CD8-positive, alpha-beta memory T cell (primary cell): ENCODE data around the gene SCN3A. TPM values are rescaled to one million over a fixed set of nuclear protein-coding genes. Genes with fewer than 3 reads are reported as not detected.

Experiments
- CTCF ChIA-PET: fragments of 350-600 bp; sonication (Branson Sonifier 250); formaldehyde crosslinking; loops from one replicate; lab custom pipeline; 2021; ENCODE audit warnings: antibody characterized with exemption; lab: Charles Lee
- POLR2A ChIA-PET: fragments of 350-600 bp; sonication (Branson Sonifier 250); formaldehyde crosslinking; loops from one replicate; lab custom pipeline; 2021; ENCODE audit warnings: antibody characterized with exemption; lab: Charles Lee
- DNase-seq, 5 donors: peaks; one replicate each; pipeline versions ENCODE4 v3.0.0 to v3.0.0-alpha.2; 2020 to 2022; ENCODE audit warnings: mixed read lengths in 1 of 5
- H3K27ac ChIP-seq: one replicate; pipeline ENCODE4 v1.7.0; 2013; ENCODE audit warnings: low read depth, mild to moderate bottlenecking, low read length, moderate library complexity
- H3K27me3 ChIP-seq: 2 replicates; pipeline ENCODE4 v1.7.0; 2013; ENCODE audit warnings: low read length, mild to moderate bottlenecking; ENCODE audit not compliant: insufficient read depth, poor library complexity, severe bottlenecking
- H3K36me3 ChIP-seq: 2 replicates; pipeline ENCODE4 v1.7.0; 2013; ENCODE audit warnings: mild to moderate bottlenecking, low read length, moderate library complexity; ENCODE audit not compliant: insufficient read depth
- H3K4me1 ChIP-seq: 2 replicates; pipeline ENCODE4 v1.7.0; 2013; ENCODE audit warnings: mild to moderate bottlenecking, low read length, moderate library complexity; ENCODE audit not compliant: insufficient read depth
- H3K4me3 ChIP-seq: 2 replicates; pipeline ENCODE4 v1.7.0; 2013; ENCODE audit warnings: mild to moderate bottlenecking, low read length
- H3K9me3 ChIP-seq: 2 replicates; pipeline ENCODE4 v1.7.0; 2013; ENCODE audit warnings: mild to moderate bottlenecking, low read length
- H3K27ac Mint-ChIP-seq, 8 donors: one replicate each; pipeline ENCODE4 v1.8.0; 2020 to 2021; ENCODE audit warnings: mixed read lengths in 8 of 8, mild to moderate bottlenecking in 6 of 8, inconsistent platforms in 3 of 8, moderate library complexity in 3 of 8
- H3K27me3 Mint-ChIP-seq, 2 donors: one replicate each; pipeline ENCODE4 v1.8.0; 2020 to 2021; ENCODE audit warnings: mixed read lengths in 2 of 2, mild to moderate bottlenecking in 1 of 2, moderate library complexity in 1 of 2
- H3K36me3 Mint-ChIP-seq, 3 donors: one replicate each; pipeline ENCODE4 v1.8.0; 2020 to 2021; ENCODE audit warnings: mixed read lengths in 3 of 3, inconsistent platforms in 1 of 3, mild to moderate bottlenecking in 1 of 3
- H3K4me1 Mint-ChIP-seq, 3 donors: one replicate each; pipeline ENCODE4 v1.8.0; 2020 to 2021; ENCODE audit warnings: mixed read lengths in 3 of 3, inconsistent platforms in 1 of 3, mild to moderate bottlenecking in 1 of 3
- H3K4me3 Mint-ChIP-seq, 7 donors: one replicate each; pipeline ENCODE4 v1.8.0; 2020 to 2021; ENCODE audit warnings: mixed read lengths in 7 of 7, mild to moderate bottlenecking in 6 of 7, moderate library complexity in 4 of 7, inconsistent platforms in 2 of 7
- H3K9me3 Mint-ChIP-seq, 5 donors: one replicate each; pipeline ENCODE4 v1.8.0; 2020 to 2022; ENCODE audit warnings: mixed read lengths in 5 of 5, mild to moderate bottlenecking in 3 of 5, moderate library complexity in 2 of 5, inconsistent platforms in 1 of 5
- polyA plus RNA-seq: library from polyadenylated mRNA; unstranded; fragments of 300-500 nt; fragmentation: Illumina TruSeq; gene quantifications from one replicate; pipeline ENCODE4 v1.2.3, GENCODE V29; 2021
- total RNA-seq, 2 experiments: library from RNA; stranded (reverse); gene quantifications; one replicate each; pipeline ENCODE4 v1.2.3, GENCODE V29; 2021

The SCN3A gene
- total and polyA plus RNA-seq, 3 experiments from 2014 or later: not detected

DNA sequence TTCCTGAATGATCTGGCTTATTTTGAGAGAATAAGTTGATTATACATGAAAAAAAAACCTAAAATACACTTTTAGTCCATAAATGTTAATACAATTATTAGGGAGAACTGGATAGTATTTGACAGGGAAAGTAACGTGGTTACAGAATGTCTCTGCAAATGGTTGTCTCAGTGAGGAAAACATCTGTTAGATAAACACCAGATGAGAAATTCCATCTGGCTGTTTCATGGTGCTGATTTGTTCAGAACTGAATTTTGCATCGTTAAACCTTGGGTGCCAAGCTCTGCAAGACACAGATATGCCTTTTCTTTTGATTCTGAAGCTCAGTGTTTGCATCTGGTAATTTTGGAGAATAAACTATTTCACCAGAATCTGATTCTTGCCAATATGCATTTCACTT, 90.4 kb downstream of the SCN3A start:
- H3K27ac ChIP-seq: no peak overlapping the region
- Mint-ChIP-seq H3K4me3 (no peak overlapping the region), H3K27me3 (no peaks in the 10 kb centered on the region), H3K4me1 (no peaks in the 10 kb centered on the region), H3K27ac (no peak overlapping the region), H3K36me3 (no peaks in the 10 kb centered on the region), H3K9me3 (no peaks in the 10 kb centered on the region)
- H3K4me3 ChIP-seq: no peak overlapping the region
- no peaks in the 10 kb centered on the region for H3K4me1 ChIP-seq
- H3K9me3 ChIP-seq: no peaks in the 10 kb centered on the region
- DNase-seq: no peak
- no peaks in the 10 kb centered on the region for H3K27me3 ChIP-seq
- POLR2A ChIA-PET: no interaction called here
- CTCF ChIA-PET: no interaction called here
- H3K36me3 ChIP-seq: no peaks in the 10 kb centered on the region

DNA sequence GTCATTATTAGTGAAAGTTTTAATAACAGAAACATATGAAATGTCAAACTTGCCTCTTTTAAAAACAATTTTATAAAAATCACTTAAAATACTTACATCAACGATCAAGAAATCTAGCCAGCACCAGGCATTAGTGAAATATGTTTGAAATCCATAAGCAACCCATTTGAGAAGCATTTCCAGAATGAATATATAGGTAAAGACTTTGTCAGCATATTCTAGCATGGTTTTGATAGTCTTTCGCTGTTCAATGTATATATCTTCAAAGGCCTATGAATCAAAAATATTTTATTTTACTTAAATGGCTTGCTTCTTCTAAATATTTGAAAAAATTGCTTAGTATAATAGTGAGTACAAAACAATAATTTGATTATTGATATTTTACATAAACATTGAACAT, 91.1 kb downstream of the SCN3A start:
- Mint-ChIP-seq H3K36me3 (no peaks in the 10 kb centered on the region), H3K4me1 (no peaks in the 10 kb centered on the region), H3K27me3 (no peaks in the 10 kb centered on the region), H3K4me3 (no peak overlapping the region), H3K27ac (no peak overlapping the region), H3K9me3 (no peaks in the 10 kb centered on the region)
- no peaks in the 10 kb centered on the region for H3K27me3 ChIP-seq
- no peak overlapping the region for H3K27ac ChIP-seq
- no peaks in the 10 kb centered on the region for H3K4me1 ChIP-seq
- H3K9me3 ChIP-seq: no peaks in the 10 kb centered on the region
- H3K36me3 ChIP-seq: no peaks in the 10 kb centered on the region
- DNase-seq: no peak
- CTCF ChIA-PET: no interaction called here
- POLR2A ChIA-PET: no interaction called here
- no peak overlapping the region for H3K4me3 ChIP-seq

DNA sequence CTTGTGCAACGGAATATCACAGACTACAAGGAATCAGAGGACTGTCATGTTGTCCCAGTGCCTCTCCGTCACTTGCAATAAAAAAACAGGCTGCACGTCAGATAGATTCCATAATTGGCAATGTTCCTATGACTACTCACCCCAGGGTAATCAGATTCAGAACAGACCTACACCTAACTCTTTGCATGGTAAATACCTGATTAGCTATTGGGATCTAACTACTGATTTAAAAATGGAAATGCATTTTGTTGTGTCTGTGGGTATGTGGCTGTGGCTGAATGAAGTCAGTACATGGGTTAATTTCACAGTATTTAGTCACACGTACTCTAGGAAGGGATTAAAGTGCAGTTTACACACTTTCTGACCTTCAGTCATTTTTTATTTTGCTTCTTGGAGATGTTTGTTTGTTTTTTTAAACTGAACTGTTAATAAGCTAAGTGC, 91.7 kb downstream of the SCN3A start:
- H3K27ac Mint-ChIP-seq: no peak overlapping the region
- no peaks in the 10 kb centered on the region for H3K4me1 Mint-ChIP-seq
- no peaks in the 10 kb centered on the region for H3K9me3 Mint-ChIP-seq

DNA sequence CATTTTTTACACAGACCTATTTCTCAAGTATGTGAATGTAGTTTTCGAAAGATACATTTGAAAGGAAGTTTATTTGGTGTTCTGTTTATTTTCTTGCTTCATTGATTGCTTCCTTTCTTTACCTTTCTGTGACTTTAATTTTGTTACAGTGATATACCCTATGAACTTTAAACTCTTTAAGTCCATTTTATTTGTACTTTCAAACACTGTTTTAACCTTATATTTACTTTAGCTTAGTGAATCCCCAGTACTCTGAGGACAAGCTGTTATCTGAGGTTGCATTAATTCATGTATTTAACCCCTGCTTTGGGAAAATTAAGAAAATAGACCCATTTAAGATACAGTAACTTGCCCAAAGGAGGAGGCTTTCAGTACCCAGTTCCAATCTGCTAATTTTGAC, 93.5 kb downstream of the SCN3A start:
- no peak for DNase-seq
- Histone ChIP-seq H3K9me3 (no peaks in the 10 kb centered on the region), H3K27me3 (no peaks in the 10 kb centered on the region), H3K27ac (no peak overlapping the region), H3K4me3 (no peak overlapping the region), H3K4me1 (no peaks in the 10 kb centered on the region), H3K36me3 (no peaks in the 10 kb centered on the region)
- Mint-ChIP-seq H3K27ac (no peak overlapping the region), H3K9me3 (no peaks in the 10 kb centered on the region), H3K36me3 (no peaks in the 10 kb centered on the region), H3K27me3 (no peaks in the 10 kb centered on the region), H3K4me3 (no peak overlapping the region), H3K4me1 (no peaks in the 10 kb centered on the region)
- CTCF ChIA-PET: interaction anchor here (0.6 kb wide), 1 partner anchor 43 kb away, joined by 3 read pairs; no protein-coding TSS in a partner anchor
- POLR2A ChIA-PET: no interaction called here

More for the DNA sequence above, 91.7 kb downstream of the SCN3A start:
- H3K9me3 ChIP-seq: no peaks in the 10 kb centered on the region
- Mint-ChIP-seq H3K36me3 (no peaks in the 10 kb centered on the region), H3K4me3 (no peak overlapping the region), H3K27me3 (no peaks in the 10 kb centered on the region)
- ChIA-PET CTCF (no interaction called here), POLR2A (no interaction called here)
- DNase-seq: no peak
- H3K27ac ChIP-seq: no peak overlapping the region
- no peaks in the 10 kb centered on the region for H3K36me3 ChIP-seq
- H3K4me3 ChIP-seq: no peak overlapping the region
- H3K27me3 ChIP-seq: no peaks in the 10 kb centered on the region
- H3K4me1 ChIP-seq: no peaks in the 10 kb centered on the region

DNA sequence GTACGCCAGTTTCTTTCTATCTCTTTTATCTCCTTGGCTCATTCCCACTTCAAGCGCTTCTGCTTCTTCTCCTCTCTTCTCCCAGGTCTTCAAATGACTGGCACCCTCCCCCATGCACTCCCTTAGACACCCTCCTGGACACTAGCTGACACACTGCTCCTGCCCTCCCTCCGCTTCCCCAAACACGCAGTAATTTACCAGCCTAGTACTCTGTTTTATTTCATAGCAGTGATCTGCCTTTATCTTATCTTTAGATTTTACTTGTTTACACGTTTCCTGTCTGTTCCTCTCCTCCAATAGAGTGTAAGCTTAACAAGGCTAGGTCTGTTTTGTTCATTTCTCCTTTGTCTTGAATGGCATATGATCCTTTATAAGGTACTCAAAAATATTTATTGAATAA, 93.9 kb downstream of the SCN3A start:
- H3K27me3 ChIP-seq: no peaks in the 10 kb centered on the region
- no peak overlapping the region for H3K4me3 Mint-ChIP-seq
- H3K36me3 Mint-ChIP-seq: no peaks in the 10 kb centered on the region
- H3K27me3 Mint-ChIP-seq: no peaks in the 10 kb centered on the region
- ChIA-PET CTCF (interaction anchor here (0.6 kb wide), 1 partner anchor 44 kb away, joined by 3 read pairs; no protein-coding TSS in a partner anchor), POLR2A (no interaction called here)
- no peak overlapping the region for H3K27ac ChIP-seq
- H3K36me3 ChIP-seq: no peaks in the 10 kb centered on the region
- H3K9me3 Mint-ChIP-seq: no peaks in the 10 kb centered on the region
- H3K27ac Mint-ChIP-seq: no peak overlapping the region
- H3K4me1 Mint-ChIP-seq: no peaks in the 10 kb centered on the region
- no peaks in the 10 kb centered on the region for H3K9me3 ChIP-seq
- no peak for DNase-seq
- H3K4me3 ChIP-seq: no peak overlapping the region
- no peaks in the 10 kb centered on the region for H3K4me1 ChIP-seq

DNA sequence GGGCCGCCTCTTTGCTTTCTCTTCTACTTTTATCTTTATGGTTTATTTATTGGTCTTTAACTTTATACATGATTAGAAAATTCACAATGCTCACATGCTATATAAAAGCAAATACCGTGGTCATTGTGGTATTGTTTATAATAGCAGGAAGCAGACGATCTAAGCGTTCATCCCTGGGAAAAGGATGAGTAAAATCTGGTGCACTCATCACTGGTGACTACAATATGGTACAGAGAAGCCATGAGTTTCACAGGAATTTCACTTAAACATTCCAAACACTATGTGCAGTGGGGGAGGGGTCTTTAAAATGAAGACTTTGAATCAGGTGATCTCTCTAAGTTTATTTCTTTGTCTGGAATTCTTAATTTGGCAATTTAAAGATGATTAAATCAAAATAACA, 97.9 kb downstream of the SCN3A start:
- no peaks in the 10 kb centered on the region for H3K27me3 ChIP-seq
- H3K9me3 ChIP-seq: no peaks in the 10 kb centered on the region
- Mint-ChIP-seq H3K4me1 (no peaks in the 10 kb centered on the region), H3K27ac (no peak overlapping the region), H3K4me3 (no peak overlapping the region), H3K9me3 (no peaks in the 10 kb centered on the region), H3K27me3 (no peaks in the 10 kb centered on the region), H3K36me3 (no peaks in the 10 kb centered on the region)
- CTCF ChIA-PET: no interaction called here
- no peaks in the 10 kb centered on the region for H3K4me1 ChIP-seq
- H3K4me3 ChIP-seq: no peak overlapping the region
- DNase-seq: no peak
- POLR2A ChIA-PET: no interaction called here
- H3K27ac ChIP-seq: no peak overlapping the region
- no peaks in the 10 kb centered on the region for H3K36me3 ChIP-seq

DNA sequence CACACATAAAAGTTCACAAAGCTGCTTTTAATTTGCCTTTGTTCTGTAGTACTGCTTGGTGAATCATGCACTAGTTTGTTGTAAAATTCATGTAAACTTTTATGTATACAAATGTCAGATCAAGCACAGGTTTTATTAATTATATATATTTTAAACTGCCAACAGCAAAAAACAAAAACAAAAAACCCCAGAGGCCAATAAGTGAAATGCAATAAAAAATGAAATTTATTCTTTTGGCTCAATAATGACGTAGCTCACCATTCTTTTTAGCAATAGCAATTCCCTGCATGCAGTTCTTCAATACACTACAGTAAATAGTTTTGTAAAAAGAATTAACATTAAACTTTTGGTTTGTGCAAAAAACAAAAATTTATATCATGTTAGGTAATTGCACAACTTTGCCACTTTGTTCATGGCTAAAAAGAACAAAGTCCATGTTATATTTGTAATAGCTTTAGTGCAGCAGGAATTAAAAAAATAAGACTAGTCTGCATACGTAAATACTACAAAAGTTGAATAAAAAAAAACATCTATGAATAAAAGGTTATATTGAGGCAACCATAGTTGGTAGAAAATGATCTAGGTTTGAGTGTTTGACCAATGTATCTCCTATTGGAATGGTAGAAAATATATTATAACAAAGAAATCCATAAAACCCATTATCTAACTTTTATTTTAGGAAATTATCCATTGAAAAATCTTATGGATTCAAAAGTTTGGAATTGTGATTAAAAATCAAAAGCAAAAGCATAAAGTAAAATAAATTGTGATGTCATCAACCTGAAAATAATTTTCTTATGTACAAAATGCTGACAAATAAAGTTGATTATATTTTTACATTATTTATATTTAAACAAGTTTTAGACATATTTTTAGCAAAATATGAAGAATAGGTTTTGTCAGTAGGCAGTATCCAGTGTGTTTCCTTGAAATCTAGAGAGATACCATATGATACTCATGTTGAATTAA, 115.6 kb downstream of the SCN3A start:
- no peak overlapping the region for H3K27ac ChIP-seq
- no peaks in the 10 kb centered on the region for H3K4me1 Mint-ChIP-seq
- DNase-seq: no peak
- ChIA-PET CTCF (no interaction called here), POLR2A (no interaction called here)
- H3K4me3 Mint-ChIP-seq: no peak overlapping the region
- no peaks in the 10 kb centered on the region for H3K27me3 Mint-ChIP-seq
- H3K4me3 ChIP-seq: no peak overlapping the region
- H3K27ac Mint-ChIP-seq: no peak overlapping the region
- no peaks in the 10 kb centered on the region for H3K36me3 ChIP-seq
- peaks cover 0 to 6% (median 3%) of the 10 kb centered on the region in 5 donors for H3K9me3 Mint-ChIP-seq
- no peaks in the 10 kb centered on the region for H3K36me3 Mint-ChIP-seq
- H3K27me3 ChIP-seq: no peaks in the 10 kb centered on the region
- H3K4me1 ChIP-seq: no peaks in the 10 kb centered on the region
- no peaks in the 10 kb centered on the region for H3K9me3 ChIP-seq

DNA sequence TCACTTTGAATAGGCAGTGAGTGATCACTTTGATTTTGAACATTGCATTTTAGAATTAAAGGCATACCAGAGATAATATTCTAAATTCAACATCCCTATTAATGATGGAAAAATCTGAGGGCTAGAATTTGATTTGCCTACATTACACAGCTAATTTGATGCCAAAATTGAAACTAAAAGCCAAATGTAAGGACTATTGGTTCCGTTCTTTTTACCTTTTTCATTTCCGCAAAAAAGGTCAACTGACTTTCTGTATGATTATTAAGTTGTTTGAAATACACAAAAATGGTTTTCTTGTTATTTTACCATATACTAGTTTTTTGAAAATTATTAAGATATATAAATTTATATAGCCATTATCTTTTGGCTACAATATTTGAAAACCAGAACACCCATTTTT, 117.5 kb downstream of the SCN3A start:
- Mint-ChIP-seq H3K27me3 (no peaks in the 10 kb centered on the region), H3K9me3 (peaks cover 0 to 19% (median 5%) of the 10 kb centered on the region in 5 donors), H3K27ac (no peak overlapping the region), H3K4me1 (no peaks in the 10 kb centered on the region), H3K4me3 (no peak overlapping the region), H3K36me3 (no peaks in the 10 kb centered on the region)
- no peak overlapping the region for H3K27ac ChIP-seq
- no peaks in the 10 kb centered on the region for H3K9me3 ChIP-seq
- DNase-seq: no peak
- no peaks in the 10 kb centered on the region for H3K36me3 ChIP-seq
- H3K4me1 ChIP-seq: no peaks in the 10 kb centered on the region
- ChIA-PET POLR2A (no interaction called here), CTCF (no interaction called here)
- no peaks in the 10 kb centered on the region for H3K27me3 ChIP-seq
- no peak overlapping the region for H3K4me3 ChIP-seq
